ENCODE measurements around the gene THAP9. TPM values are rescaled to one million over a fixed set of nuclear protein-coding genes. Genes with fewer than 3 reads are reported as not detected.

Gene THAP9
- polyA plus RNA-seq, 2 of the 4 experiments (the other 2 are of a cell fraction): 1.7 to 5.3 TPM

DNA sequence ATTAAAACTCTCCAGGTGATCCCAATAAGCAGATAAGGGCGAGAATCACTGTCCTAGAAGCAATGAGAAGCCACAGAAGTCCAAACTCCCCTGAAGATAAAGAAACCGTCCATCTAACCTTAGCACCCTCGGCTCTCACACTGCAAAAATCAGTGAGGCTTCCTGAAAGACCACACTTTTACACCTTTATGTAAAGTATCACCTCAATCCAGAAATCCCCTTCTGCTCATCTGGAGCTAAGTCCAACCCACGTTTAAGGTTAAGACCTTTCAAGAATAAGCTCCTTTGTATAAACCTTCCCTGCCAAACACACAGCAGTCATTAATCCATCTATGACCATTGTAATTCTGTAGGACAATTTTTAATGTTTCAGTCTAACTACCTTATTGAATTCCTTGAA lies 68.4 kb downstream of the THAP9 start:
- TF ChIP-seq CHD4 (IDR thresholded peaks at IDR 0.05; ENCODE audit: borderline replicate concordance) (no peak), FOSB (CRISPR knock-in tag; IDR thresholded peaks at IDR 0.05) (no peak), MAFK (IDR thresholded peaks at IDR 0.05; ENCODE audit: partially characterized antibody) (no peak)
- TF ChIP-seq, protein P1, sequence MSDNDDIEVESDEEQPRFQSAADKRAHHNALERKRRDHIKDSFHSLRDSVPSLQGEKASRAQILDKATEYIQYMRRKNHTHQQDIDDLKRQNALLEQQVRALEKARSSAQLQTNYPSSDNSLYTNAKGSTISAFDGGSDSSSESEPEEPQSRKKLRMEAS (IDR thresholded peaks at IDR 0.05): no peak
- TF ChIP-seq, protein P2, sequence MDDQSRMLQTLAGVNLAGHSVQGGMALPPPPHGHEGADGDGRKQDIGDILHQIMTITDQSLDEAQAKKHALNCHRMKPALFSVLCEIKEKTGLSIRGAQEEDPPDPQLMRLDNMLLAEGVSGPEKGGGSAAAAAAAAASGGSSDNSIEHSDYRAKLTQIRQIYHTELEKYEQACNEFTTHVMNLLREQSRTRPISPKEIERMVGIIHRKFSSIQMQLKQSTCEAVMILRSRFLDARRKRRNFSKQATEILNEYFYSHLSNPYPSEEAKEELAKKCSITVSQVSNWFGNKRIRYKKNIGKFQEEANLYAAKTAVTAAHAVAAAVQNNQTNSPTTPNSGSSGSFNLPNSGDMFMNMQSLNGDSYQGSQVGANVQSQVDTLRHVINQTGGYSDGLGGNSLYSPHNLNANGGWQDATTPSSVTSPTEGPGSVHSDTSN (IDR thresholded peaks at IDR 0.05): no peak
- CTCF ChIA-PET: interaction anchor here (1.3 kb wide), 1 partner anchor 8 kb away, joined by 3 read pairs; no protein-coding TSS in a partner anchor
- WGBS (ENCODE audit: missing lambda C conversion rate): 92% methylated on average over 4 of the region's 4 CpGs

DNA sequence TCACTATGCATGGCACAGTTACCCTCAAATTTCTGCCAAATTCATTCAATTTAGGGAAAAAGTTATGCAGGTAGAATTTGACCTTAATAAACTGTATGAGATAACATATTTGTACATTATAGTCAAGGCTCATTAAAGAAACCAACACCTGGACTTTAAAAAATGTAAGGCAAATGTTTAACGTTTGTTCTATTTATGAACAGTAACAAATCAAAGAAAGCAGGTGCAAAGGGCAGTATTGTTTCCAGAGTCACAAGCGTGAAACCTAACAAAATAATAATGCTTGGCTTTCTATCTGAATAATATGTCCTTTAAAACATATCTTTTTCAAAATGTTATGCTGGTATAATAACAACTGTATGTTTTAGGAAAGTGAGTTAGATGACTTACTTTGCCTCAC lies 68.9 kb downstream of the THAP9 start:
- Histone ChIP-seq H3K4me2 (no peak overlapping the region), H3K4me3 (no peak overlapping the region), H3K27ac (no peak overlapping the region), H3K9me3 (no peaks in the 10 kb centered on the region), H3K4me1 (no peaks in the 10 kb centered on the region)
- ATAC-seq: no peak
- POLR2A ChIA-PET: no interaction called here
- TF ChIP-seq HOXB5 (CRISPR knock-in tag; IDR thresholded peaks at IDR 0.05): no peak
- TF ChIP-seq MYC (IDR thresholded peaks at IDR 0.05; ENCODE audit: borderline replicate concordance, low read length): no peak
- no peak for TF ChIP-seq TP53 (CRISPR knock-in tag; IDR thresholded peaks at IDR 0.05)
- no peak for TF ChIP-seq MAFK (IDR thresholded peaks at IDR 0.05; ENCODE audit: partially characterized antibody)
- CTCF ChIA-PET: interaction anchor here (1.3 kb wide), 1 partner anchor 9 kb away, joined by 3 read pairs; no protein-coding TSS in a partner anchor
- no peak for DNase-seq (ENCODE audit: low read depth in 1 of 2, low spot score in 1 of 2)
- WGBS (ENCODE audit: missing lambda C conversion rate): 91% methylated on average over 2 of the region's 2 CpGs
- FAIRE-seq: no peak

More for the DNA sequence above, 68.4 kb downstream of the THAP9 start:
- H3K4me1 ChIP-seq: no peaks in the 10 kb centered on the region
- FAIRE-seq (no peak), DNase-seq (ENCODE audit: low read depth in 1 of 2, low spot score in 1 of 2) (no peak), ATAC-seq (no peak)
- no peak overlapping the region for H3K4me2 ChIP-seq
- POLR2A ChIA-PET: no interaction called here
- no peak overlapping the region for H3K27ac ChIP-seq
- H3K4me3 ChIP-seq: no peak overlapping the region
- no peaks in the 10 kb centered on the region for H3K9me3 ChIP-seq

Small RNA genes within 50 kb of the gene (small RNA-seq; reads per million reads assigned to genes)
- gene RF00019: 0 reads per million in 6 experiments

Other genes starting within 250 kb of the THAP9 start
- 11.3 and 11.9 TPM in 2 replicates for gene SCD5, start 101.9 kb upstream of the THAP9 start, polyA plus RNA-seq (2011; rRNA removed)
- 7.5 to 10.8 TPM (median 9.8 TPM) in 3 replicates for gene SCD5, start 101.9 kb upstream of the THAP9 start, polyA plus RNA-seq (2017; fragmentation: RNase III; extraction: RNeasy Plus Mini Kit Qiagen cat#74134 plus additional on column Dnase treatment)
- gene SEC31A, start 9.6 kb upstream of the THAP9 start, polyA plus RNA-seq (2011; rRNA removed): 117 and 127 TPM in 2 replicates
- gene SEC31A, start 9.6 kb upstream of the THAP9 start, polyA plus RNA-seq (2017; fragmentation: RNase III; extraction: RNeasy Plus Mini Kit Qiagen cat#74134 plus additional on column Dnase treatment): 67.8 to 71.6 TPM (median 68.8 TPM) in 3 replicates
- 12.0 and 12.7 TPM in 2 replicates for gene LIN54, start 110.1 kb downstream of the THAP9 start, polyA plus RNA-seq (2011; rRNA removed)
- gene LIN54, start 110.1 kb downstream of the THAP9 start, polyA plus RNA-seq (2017; fragmentation: RNase III; extraction: RNeasy Plus Mini Kit Qiagen cat#74134 plus additional on column Dnase treatment): 6.7 to 6.9 TPM (median 6.8 TPM) in 3 replicates
- gene COPS4, start 134.4 kb downstream of the THAP9 start, polyA plus RNA-seq (2011; rRNA removed): 35.5 and 36.5 TPM in 2 replicates
- 36.8 to 40.4 TPM (median 39.9 TPM) in 3 replicates for gene COPS4, start 134.4 kb downstream of the THAP9 start, polyA plus RNA-seq (2017; fragmentation: RNase III; extraction: RNeasy Plus Mini Kit Qiagen cat#74134 plus additional on column Dnase treatment)
- gene PLAC8, start 214.0 kb downstream of the THAP9 start, polyA plus RNA-seq (2011; rRNA removed): 8.0 and 8.2 TPM in 2 replicates
- 1.6 to 1.7 TPM (median 1.7 TPM) in 3 replicates for gene PLAC8, start 214.0 kb downstream of the THAP9 start, polyA plus RNA-seq (2017; fragmentation: RNase III; extraction: RNeasy Plus Mini Kit Qiagen cat#74134 plus additional on column Dnase treatment)